Fibroblast of pulmonary artery (primary cell): Measurements from ENCODE around the gene LURAP1L.

ENCODE experiments used
- DNase-seq: peaks from one replicate; pipeline ENCODE4 v3.0.0-alpha.2; 2010; ENCODE audit warnings: low read depth
- H3K4me3 ChIP-seq: replicated peaks from 2 replicates; pipeline ENCODE4 v1.5.1; 2011; ENCODE audit warnings: low read depth, mild to moderate bottlenecking, control low read depth, low read length, moderate library complexity
- TF ChIP-seq, protein P1 (sequence below): IDR thresholded peaks from 2 replicates; pipeline ENCODE4 v1.5.1; 2011; ENCODE audit warnings: mild to moderate bottlenecking, control low read depth, low read length, inconsistent platforms; ENCODE audit errors: missing control alignments

LURAP1L gene, protein sequence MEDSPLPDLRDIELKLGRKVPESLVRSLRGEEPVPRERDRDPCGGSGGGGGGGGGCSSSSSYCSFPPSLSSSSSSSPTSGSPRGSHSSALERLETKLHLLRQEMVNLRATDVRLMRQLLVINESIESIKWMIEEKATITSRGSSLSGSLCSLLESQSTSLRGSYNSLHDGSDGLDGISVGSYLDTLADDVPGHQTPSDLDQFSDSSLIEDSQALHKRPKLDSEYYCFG

DNA sequence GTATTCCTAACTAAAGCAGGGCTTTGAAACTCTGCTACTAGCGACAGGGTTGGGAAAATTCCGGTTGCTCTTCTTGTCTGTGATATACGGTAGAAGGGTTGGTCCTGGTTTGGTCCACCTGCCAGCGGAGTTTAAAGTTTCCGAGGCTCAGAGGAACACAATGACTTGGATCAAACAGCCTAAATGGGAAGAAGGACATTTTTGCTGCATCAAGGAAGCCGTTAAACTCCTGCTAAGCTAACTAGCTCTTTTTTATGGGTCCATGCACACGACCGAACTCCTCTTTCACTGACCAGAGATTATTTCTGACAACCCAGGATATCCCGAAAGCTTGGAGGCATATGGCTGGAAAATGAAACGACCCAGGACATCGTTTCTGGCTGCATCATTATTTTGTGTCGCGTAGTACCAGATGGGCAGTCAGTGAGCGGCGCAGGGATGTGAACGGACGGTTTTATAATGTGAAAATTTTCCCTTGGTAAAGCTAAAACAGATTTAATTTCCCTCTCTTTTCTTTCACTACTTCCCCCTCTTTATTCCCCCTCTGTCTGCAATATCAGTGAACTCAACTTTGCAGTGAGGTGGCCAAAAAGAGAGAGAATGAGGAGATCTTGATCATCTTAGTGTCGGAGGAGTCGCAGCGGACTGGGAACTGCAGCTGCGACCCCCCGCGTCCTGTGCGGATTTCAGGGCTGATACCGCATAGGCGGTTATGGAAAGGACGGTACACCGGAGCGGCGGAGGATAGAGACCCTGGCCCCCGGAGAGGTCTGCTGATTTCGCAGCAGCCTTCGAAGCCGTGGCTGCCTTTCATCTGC is at the start of gene LURAP1L:
Gene LURAP1L (plus strand): TSS at position 160 of the 818 bp plus-strand sequence. CDS start 696 bp downstream, outside the sequence.
- peak within 1 kb of the TSS; percentile 80 for H3K4me3 ChIP-seq
- TF ChIP-seq, protein P1, sequence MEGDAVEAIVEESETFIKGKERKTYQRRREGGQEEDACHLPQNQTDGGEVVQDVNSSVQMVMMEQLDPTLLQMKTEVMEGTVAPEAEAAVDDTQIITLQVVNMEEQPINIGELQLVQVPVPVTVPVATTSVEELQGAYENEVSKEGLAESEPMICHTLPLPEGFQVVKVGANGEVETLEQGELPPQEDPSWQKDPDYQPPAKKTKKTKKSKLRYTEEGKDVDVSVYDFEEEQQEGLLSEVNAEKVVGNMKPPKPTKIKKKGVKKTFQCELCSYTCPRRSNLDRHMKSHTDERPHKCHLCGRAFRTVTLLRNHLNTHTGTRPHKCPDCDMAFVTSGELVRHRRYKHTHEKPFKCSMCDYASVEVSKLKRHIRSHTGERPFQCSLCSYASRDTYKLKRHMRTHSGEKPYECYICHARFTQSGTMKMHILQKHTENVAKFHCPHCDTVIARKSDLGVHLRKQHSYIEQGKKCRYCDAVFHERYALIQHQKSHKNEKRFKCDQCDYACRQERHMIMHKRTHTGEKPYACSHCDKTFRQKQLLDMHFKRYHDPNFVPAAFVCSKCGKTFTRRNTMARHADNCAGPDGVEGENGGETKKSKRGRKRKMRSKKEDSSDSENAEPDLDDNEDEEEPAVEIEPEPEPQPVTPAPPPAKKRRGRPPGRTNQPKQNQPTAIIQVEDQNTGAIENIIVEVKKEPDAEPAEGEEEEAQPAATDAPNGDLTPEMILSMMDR = no peak
- peak; percentile 80 for DNase-seq

DNA sequence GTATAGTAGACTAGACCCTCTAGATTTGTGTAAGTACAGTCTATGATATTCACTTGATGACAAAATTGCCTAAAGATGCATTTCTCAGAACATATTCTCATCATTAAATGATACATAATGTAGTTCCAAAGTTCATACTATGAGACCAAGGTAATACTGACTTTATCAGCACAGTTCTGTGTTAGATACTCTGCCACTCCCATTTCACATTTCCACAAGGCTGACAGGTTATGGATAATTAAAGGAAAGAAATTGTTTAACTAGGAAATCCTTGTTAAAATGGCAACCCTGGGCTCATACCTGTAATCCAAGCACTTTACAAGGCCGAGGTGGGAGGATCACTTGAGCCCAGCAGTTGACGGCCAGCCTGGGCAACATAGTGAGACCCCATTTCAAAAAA is 48.0 kb upstream of the LURAP1L start:
- DNase-seq = no peak
- TF ChIP-seq, protein P1 = no peak
- no peak overlapping the region for H3K4me3 ChIP-seq

DNA sequence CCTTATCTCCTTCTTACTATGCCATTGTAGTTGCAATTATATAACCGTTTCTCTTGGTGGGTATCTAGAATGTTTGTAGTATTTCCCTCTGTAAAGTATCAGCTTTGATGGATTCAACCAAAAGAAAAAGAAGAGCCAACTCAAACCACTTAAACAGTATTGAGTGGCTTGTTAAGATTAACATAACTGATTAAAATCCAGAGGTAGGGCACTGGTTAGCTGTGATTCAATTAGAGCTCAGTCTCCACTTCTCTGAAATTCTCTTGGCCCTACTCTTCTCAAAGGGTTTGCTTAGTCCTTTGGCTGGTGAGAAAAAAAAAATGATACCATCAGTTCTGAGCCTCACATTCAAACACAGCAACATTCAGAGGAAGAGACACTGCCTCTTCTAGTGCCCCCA is 44.6 kb upstream of the LURAP1L start:
- DNase-seq = no peak
- H3K4me3 ChIP-seq = no peak overlapping the region
- TF ChIP-seq, protein P1 = no peak

DNA sequence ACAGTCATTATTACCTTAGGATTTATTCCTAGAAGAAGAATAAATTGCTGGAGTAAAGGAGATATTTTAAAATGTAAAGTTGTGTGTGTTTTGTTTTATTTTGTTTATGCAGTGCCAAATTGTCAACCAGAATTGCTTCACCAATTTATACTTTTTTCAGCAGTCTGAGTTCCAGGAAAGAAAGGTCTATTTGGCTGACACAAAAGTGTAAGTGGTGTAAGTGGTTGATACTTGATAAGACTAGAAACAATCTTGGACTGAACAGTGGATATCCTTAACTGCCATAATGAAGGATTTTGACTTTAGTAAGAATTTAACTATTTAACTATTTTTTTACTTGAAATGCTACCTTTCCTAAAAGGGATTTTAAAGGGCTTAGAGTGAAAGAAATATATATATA is 43.9 kb upstream of the LURAP1L start:
- TF ChIP-seq, protein P1 = no peak
- no peak for DNase-seq
- H3K4me3 ChIP-seq = no peak overlapping the region

DNA sequence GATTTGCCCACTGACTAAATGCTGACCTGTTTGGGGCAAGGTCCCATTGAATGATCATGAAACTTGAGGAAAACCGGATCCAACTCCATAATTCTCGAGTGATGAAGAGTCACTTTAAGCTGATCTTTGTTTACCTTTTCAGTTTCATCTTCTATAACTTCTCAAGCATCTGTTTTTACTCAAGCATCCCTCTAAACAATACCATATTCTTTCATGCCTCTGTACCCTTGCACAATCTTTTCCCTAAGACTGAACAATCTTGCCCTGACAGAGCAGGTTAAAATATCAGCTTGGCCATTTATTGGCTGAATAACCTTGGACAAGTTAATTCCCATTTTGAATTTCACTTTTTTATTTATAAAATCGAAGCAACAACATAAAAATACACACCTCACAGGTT is 41.8 kb upstream of the LURAP1L start:
- TF ChIP-seq, protein P1 = no peak
- DNase-seq = no peak
- H3K4me3 ChIP-seq = no peak overlapping the region

DNA sequence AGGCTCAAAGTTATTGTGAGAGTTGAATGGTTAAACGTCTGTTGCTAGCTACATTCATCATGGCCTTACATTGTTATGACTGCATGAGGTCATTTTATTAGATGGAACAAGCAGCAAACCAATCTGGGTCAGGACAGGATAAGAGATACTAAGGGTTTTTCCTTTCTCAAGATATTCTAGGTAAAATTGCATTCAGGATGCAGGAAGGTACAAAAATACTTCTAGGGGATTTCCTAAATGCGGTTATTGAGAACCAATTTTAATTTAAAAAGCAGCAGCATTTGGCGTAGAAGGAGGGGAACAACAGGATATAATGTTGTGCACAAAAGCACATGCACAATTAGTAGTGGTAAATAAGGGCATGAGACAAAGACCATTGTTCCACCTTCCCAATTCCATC is 39.2 kb upstream of the LURAP1L start:
- DNase-seq = no peak
- TF ChIP-seq, protein P1 = no peak

More for the DNA sequence above, 39.2 kb upstream of the LURAP1L start:
- no peak overlapping the region for H3K4me3 ChIP-seq
